Measurements from ENCODE around the gene L3MBTL3. TPM values are rescaled to one million over a fixed set of nuclear protein-coding genes. Genes with fewer than 3 reads are reported as not detected.

Gene L3MBTL3
- total RNA-seq, 1 experiment from 2014 or later, result 31.5 TPM

- TF ChIP-seq CTCF (IDR thresholded peaks at IDR 0.05 in 2 of 3, conservative IDR thresholded peaks at IDR 0.05 in 1 of 3; ENCODE audit: borderline replicate concordance in 1 of 3, insufficient read depth in 1 of 3, low read depth in 2 of 3, low read length in 2 of 3), result no peak
- TF ChIP-seq FOSL1 (IDR thresholded peaks at IDR 0.05; ENCODE audit: low read depth), result no peak
- TF ChIP-seq SIN3A (IDR thresholded peaks at IDR 0.05; ENCODE audit: low read depth), result no peak
- no peak for TF ChIP-seq POLR2A (IDR thresholded peaks at IDR 0.05; ENCODE audit: borderline replicate concordance, extremely low read depth, insufficient read depth, insufficient read length)
- TF ChIP-seq ZNF274 (IDR thresholded peaks at IDR 0.05; ENCODE audit: low read depth, low read length), result no peak
- TF ChIP-seq ZFX (IDR thresholded peaks at IDR 0.05), result no peak
- no peak for TF ChIP-seq MAX (IDR thresholded peaks at IDR 0.05)
- no peak for TF ChIP-seq ATF3 (IDR thresholded peaks at IDR 0.05)
These were observed 1.9 kb downstream of the L3MBTL3 start (continued) for GRCh38 chr6:130020073-130020906.

- Histone ChIP-seq H3K79me2 (ENCODE audit: insufficient read depth, low read length) (peaks cover 46% of the 10 kb centered on the region), H3K27me3 (ENCODE audit: insufficient read depth, low read length) (no peaks in the 10 kb centered on the region), H2AFZ (ENCODE audit: low read depth, low read length, poor library complexity, severe bottlenecking) (peak overlapping the region; percentile 55), H3K4me1 (ENCODE audit: control insufficient read depth in 1 of 2, insufficient read depth in 2 of 2, low read length in 2 of 2) (peaks cover 12 to 13% of the 10 kb centered on the region in 2 experiments; a peak in 3 of 4 replicates), H3K4me3 (replicated peaks in 1 of 2; ENCODE audit: low read depth in 1 of 2, low read length in 2 of 2) (peak overlapping the region; percentile 64 to 72), H3K9ac (ENCODE audit: low read length) (peak overlapping the region; percentile 59), H3K36me3 (ENCODE audit: control insufficient read depth in 1 of 2, insufficient read depth in 2 of 2, low read length in 2 of 2) (peaks cover 4 to 8% of the 10 kb centered on the region in 2 experiments; a peak in 2 of 4 replicates), H3K9me3 (ENCODE audit: control insufficient read depth in 1 of 2, insufficient read depth in 1 of 2, low read depth in 1 of 2, low read length in 2 of 2) (no peaks in the 10 kb centered on the region), H3K27ac (ENCODE audit: low read depth, low read length) (peak overlapping the region; percentile 93), H3K4me2 (ENCODE audit: low read length) (peak overlapping the region; percentile 84), H3K9me2 (ENCODE audit: insufficient read depth) (no peaks in the 10 kb centered on the region), H4K20me1 (ENCODE audit: insufficient read depth) (no peaks in the 10 kb centered on the region)
- RAD21 ChIA-PET (ENCODE audit: low non-redundant PET in 1 of 2, low total read pairs in 2 of 2, uncharacterized antibody in 2 of 2, unreplicated experiment in 2 of 2), result interaction anchor here in 1 of 2 experiments (0.8 to 1.0 kb wide), 3 partner anchors 246 to 422 kb away, joined by 3 to 4 read pairs (median 3); no protein-coding TSS in a partner anchor
- DNase-seq (ENCODE audit: low read depth, low spot score) (peak; percentile 85), ATAC-seq (peak; percentile 65)
- TSS peak; percentile 25 for BruUV-seq (replicated peaks)
- CTCF ChIA-PET, result interaction anchor here (0.6 to 2.5 kb wide), 26 partner anchors 9 to 523 kb away, joined by 3 to 16 read pairs (median 4); no protein-coding TSS in a partner anchor
- TF ChIP-seq CEBPB (IDR thresholded peaks at IDR 0.05; ENCODE audit: low read depth) (peak; percentile 2; the same call in 1 of the 2 replicates), YY1 (IDR thresholded peaks at IDR 0.05; ENCODE audit: extremely low read depth, insufficient replicate concordance, low read depth, low read length) (peak; percentile 60), MAX (IDR thresholded peaks at IDR 0.05) (peak; percentile 9; the same call in 1 of the 2 replicates), TCF7L2 (IDR thresholded peaks at IDR 0.05; ENCODE audit: borderline replicate concordance, extremely low read depth, insufficient read depth, insufficient read length) (no peak), RAD21 (IDR thresholded peaks at IDR 0.05; ENCODE audit: low read depth) (peak; percentile 91), SIN3A (IDR thresholded peaks at IDR 0.05; ENCODE audit: low read depth) (peak; percentile 50; the same call in 1 of the 2 replicates), JUND (IDR thresholded peaks at IDR 0.05) (no peak), POLR2A (IDR thresholded peaks at IDR 0.05; ENCODE audit: borderline replicate concordance, extremely low read depth, insufficient read depth, insufficient read length) (no peak), CTCF (IDR thresholded peaks at IDR 0.05 in 2 of 3, conservative IDR thresholded peaks at IDR 0.05 in 1 of 3; ENCODE audit: borderline replicate concordance in 1 of 3, insufficient read depth in 1 of 3, low read depth in 2 of 3, low read length in 2 of 3) (peak; percentile 61 to 83 (median 81); a peak in 5 of 6 replicates), SRF (IDR thresholded peaks at IDR 0.05; ENCODE audit: low read depth) (no peak), EZH2 (IDR thresholded peaks at IDR 0.05) (no peak), CBX3 (IDR thresholded peaks at IDR 0.05; ENCODE audit: low read depth) (peak; percentile 65; the same call in 1 of the 2 replicates)
- POLR2A ChIA-PET, result interaction anchor here (0.7 to 1.6 kb wide), 3 partner anchors 9 to 399 kb away, joined by 3 to 4 read pairs (median 3); no protein-coding TSS in a partner anchor
- intact Hi-C loops (cut with micrococcal nuclease), result loop anchor here (1.0 to 5.0 kb wide), 4 partner anchors 128 to 522 kb away; no protein-coding TSS in a partner anchor
These were observed 2.7 kb downstream of the L3MBTL3 start for GRCh38 chr6:130020907-130021629.

Data from HCT116 (cell line).